ENCODE measurements around the gene NTN1. TPM values are rescaled to one million over a fixed set of nuclear protein-coding genes. Genes with fewer than 3 reads are reported as not detected.

NTN1 gene
- total RNA-seq, 2 experiments from 2014 or later: 0.28 TPM; not detected in 1

DNA sequence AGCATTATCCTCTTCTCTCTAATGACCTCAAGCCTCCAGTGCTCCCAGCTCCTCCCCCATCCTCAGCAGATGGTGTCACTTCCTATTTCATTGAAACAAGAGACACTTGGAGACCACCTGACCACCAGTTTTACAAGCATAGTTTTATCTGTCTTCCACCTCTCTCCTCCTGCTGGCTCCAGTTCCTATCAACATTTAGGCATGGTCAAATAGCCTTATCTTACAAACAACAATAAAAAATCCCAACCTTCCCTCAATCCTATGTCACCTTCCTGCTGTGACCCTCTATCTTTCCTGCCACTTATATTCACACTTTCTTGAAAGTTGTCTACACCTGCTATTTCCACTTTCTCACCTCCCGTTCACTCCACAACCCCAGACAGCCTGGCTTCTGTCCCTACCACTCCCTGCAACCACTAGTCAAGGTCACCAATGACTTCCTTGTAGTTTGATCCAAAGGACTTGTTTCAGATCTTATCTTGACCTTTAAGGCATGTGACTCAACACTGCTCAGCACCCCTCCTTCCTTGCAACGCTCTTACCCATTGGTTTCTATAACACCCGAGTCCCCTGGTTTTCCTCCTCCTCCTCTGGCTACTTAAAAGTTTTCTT, 4.3 kb upstream of the NTN1 start:
- no peak overlapping the region for H3K4me3 Mint-ChIP-seq
- no peak for DNase-seq
- H3K4me1 Mint-ChIP-seq: no peaks in the 10 kb centered on the region
- no peaks in the 10 kb centered on the region for H3K36me3 Mint-ChIP-seq
- H3K27ac Mint-ChIP-seq: no peak overlapping the region
- H3K9me3 Mint-ChIP-seq (ENCODE audit: low read depth): no peaks in the 10 kb centered on the region
- peaks cover 42% of the 10 kb centered on the region for H3K27me3 Mint-ChIP-seq
- CTCF ChIA-PET: no interaction called here
- no peak for ATAC-seq

DNA sequence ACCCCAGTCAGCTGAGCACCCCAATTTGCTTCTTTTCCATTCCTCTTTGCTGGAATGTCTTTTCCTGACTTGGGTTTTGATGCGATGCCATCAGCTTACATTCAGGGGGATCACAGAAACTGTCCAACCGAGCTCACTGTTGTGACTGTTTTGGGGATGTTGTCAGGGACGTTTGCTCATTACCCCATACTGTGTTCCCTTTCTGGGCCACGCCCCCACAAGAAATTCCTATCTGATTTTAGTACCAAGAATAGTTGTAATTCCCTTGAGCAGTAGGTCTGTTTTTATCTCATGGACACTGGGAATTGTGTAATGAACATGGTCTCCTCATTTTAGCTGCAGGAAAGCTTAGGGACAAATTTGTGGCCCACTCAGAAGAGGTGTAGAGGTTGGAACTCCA, 2.6 kb upstream of the NTN1 start:
- Mint-ChIP-seq H3K4me3 (no peak overlapping the region), H3K4me1 (peaks cover 4% of the 10 kb centered on the region), H3K36me3 (peaks cover 2% of the 10 kb centered on the region), H3K27me3 (peaks cover 44% of the 10 kb centered on the region), H3K27ac (no peak overlapping the region), H3K9me3 (ENCODE audit: low read depth) (no peaks in the 10 kb centered on the region)
- DNase-seq: no peak
- no peak for ATAC-seq
- CTCF ChIA-PET: interaction anchor here (1.3 kb wide), 1 partner anchor 20 kb away, joined by 4 read pairs; no protein-coding TSS in a partner anchor

DNA sequence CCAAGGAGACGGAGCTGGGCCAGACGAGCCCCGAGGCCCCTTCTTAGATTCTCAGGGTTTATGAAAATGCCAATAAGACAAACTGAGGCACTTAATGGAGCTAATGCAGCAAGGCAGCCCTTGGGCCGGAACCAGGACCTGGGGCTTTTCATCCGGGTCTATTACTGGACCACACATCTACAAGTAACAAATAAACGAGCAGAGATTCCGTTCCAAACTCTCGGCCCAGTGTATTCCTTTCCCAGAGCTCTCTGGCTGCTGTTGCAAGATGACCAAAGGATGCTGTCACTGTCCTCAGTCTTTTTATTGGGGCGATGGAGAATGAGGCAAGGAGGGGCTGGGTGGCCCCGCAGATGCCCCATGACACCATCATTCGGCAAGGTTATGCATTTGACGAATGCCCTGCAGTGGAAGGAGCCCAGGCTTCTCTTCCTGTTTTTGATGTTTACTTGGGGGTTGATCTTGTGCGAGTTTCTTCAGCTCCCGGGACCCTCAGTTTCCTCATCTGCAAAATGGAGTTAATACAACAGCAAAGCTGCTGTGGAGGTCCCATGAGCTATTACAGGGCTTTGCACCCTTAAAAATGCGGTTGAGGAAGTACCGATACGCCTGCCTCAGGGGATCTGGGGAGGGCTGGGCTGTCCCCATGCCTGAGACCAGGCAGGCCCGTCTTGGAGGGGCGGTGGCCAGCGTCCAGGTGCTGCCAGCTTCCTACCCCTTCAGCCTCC, 1.1 kb upstream of the NTN1 start:
- peak overlapping the region; percentile 23 for H3K4me3 Mint-ChIP-seq
- peaks cover 7% of the 10 kb centered on the region for H3K4me1 Mint-ChIP-seq
- H3K27ac Mint-ChIP-seq: no peak overlapping the region
- CTCF ChIA-PET: no interaction called here
- no peak for ATAC-seq
- H3K27me3 Mint-ChIP-seq: peaks cover 54% of the 10 kb centered on the region
- H3K9me3 Mint-ChIP-seq (ENCODE audit: low read depth): no peaks in the 10 kb centered on the region
- H3K36me3 Mint-ChIP-seq: peaks cover 2% of the 10 kb centered on the region
- DNase-seq: no peak

- H3K27ac Mint-ChIP-seq: no peak overlapping the region
- H3K27me3 Mint-ChIP-seq: peaks cover 56% of the 10 kb centered on the region
- peaks cover 2% of the 10 kb centered on the region for H3K36me3 Mint-ChIP-seq
- H3K9me3 Mint-ChIP-seq (ENCODE audit: low read depth): no peaks in the 10 kb centered on the region
- H3K4me3 Mint-ChIP-seq: no peak overlapping the region
- CTCF ChIA-PET: no interaction called here
- ATAC-seq (no peak), DNase-seq (no peak)
- H3K4me1 Mint-ChIP-seq: peaks cover 7% of the 10 kb centered on the region
Observed at GRCh38 chr17:9020824-9021157, 519 bp upstream of the NTN1 start.

- ATAC-seq: no peak
- H3K27me3 Mint-ChIP-seq: peaks cover 66% of the 10 kb centered on the region
- H3K27ac Mint-ChIP-seq: no peak overlapping the region
- H3K36me3 Mint-ChIP-seq: peaks cover 2% of the 10 kb centered on the region
- CTCF ChIA-PET: interaction anchor here (0.9 kb wide), 1 partner anchor 24 kb away, joined by 3 read pairs; no protein-coding TSS in a partner anchor
- peak overlapping the region; percentile 53 for H3K4me3 Mint-ChIP-seq
- peaks cover 7% of the 10 kb centered on the region for H3K4me1 Mint-ChIP-seq
- DNase-seq: no peak
- no peaks in the 10 kb centered on the region for H3K9me3 Mint-ChIP-seq (ENCODE audit: low read depth)
Observed at GRCh38 chr17:9021992-9022572, 772 bp downstream of the NTN1 start.

DNA sequence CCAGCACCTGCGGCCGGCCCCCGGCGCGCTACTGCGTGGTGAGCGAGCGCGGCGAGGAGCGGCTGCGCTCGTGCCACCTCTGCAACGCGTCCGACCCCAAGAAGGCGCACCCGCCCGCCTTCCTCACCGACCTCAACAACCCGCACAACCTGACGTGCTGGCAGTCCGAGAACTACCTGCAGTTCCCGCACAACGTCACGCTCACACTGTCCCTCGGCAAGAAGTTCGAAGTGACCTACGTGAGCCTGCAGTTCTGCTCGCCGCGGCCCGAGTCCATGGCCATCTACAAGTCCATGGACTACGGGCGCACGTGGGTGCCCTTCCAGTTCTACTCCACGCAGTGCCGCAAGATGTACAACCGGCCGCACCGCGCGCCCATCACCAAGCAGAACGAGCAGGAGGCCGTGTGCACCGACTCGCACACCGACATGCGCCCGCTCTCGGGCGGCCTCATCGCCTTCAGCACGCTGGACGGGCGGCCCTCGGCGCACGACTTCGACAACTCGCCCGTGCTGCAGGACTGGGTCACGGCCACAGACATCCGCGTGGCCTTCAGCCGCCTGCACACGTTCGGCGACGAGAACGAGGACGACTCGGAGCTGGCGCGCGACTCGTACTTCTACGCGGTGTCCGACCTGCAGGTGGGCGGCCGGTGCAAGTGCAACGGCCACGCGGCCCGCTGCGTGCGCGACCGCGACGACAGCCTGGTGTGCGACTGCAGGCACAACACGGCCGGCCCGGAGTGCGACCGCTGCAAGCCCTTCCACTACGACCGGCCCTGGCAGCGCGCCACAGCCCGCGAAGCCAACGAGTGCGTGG, 1.5 kb downstream of the NTN1 start:
- peak overlapping the region; percentile 68 for H3K4me3 Mint-ChIP-seq
- H3K36me3 Mint-ChIP-seq: peaks cover 2% of the 10 kb centered on the region
- peak overlapping the region; percentile 68 for H3K27ac Mint-ChIP-seq
- CTCF ChIA-PET: no interaction called here
- H3K27me3 Mint-ChIP-seq: peaks cover 69% of the 10 kb centered on the region
- DNase-seq: no peak
- no peak for ATAC-seq
- H3K4me1 Mint-ChIP-seq: peaks cover 7% of the 10 kb centered on the region
- no peaks in the 10 kb centered on the region for H3K9me3 Mint-ChIP-seq (ENCODE audit: low read depth)

- H3K27ac Mint-ChIP-seq: no peak overlapping the region
- H3K36me3 Mint-ChIP-seq: peaks cover 2% of the 10 kb centered on the region
- H3K4me3 Mint-ChIP-seq: no peak overlapping the region
- no peak for ATAC-seq
- H3K27me3 Mint-ChIP-seq: peaks cover 71% of the 10 kb centered on the region
- CTCF ChIA-PET: interaction anchor here (1.1 kb wide), 1 partner anchor 26 kb away, joined by 4 read pairs; no protein-coding TSS in a partner anchor
- DNase-seq: no peak
- H3K4me1 Mint-ChIP-seq: peaks cover 7% of the 10 kb centered on the region
- no peaks in the 10 kb centered on the region for H3K9me3 Mint-ChIP-seq (ENCODE audit: low read depth)
Observed at GRCh38 chr17:9023392-9024218, 2.3 kb downstream of the NTN1 start.

DNA sequence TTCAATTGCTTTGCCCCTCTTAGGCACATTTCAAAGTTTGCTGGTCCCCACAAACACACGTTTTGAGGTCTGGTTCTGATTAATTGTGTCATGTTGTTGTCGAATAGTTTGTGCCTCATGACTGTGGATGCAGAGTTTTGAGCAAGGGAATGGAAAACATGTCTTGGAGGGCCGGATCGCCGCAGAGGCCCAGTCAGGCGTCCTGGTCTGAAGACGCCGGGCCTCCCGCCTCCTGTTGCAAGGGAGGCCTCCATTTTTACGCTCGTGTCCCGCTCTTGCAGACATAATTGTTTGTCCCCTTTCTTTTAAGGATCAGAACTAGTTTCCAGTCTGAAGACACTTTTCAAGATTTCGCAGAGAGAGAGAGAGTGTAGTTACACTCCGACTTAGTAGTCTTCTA, 3.2 kb downstream of the NTN1 start:
- H3K9me3 Mint-ChIP-seq (ENCODE audit: low read depth): no peaks in the 10 kb centered on the region
- no peak for ATAC-seq
- H3K4me1 Mint-ChIP-seq: peaks cover 7% of the 10 kb centered on the region
- peaks cover 66% of the 10 kb centered on the region for H3K27me3 Mint-ChIP-seq
- no peak for DNase-seq
- H3K27ac Mint-ChIP-seq: no peak overlapping the region
- peaks cover 2% of the 10 kb centered on the region for H3K36me3 Mint-ChIP-seq
- H3K4me3 Mint-ChIP-seq: no peak overlapping the region
- CTCF ChIA-PET: interaction anchor here (1.1 kb wide), 1 partner anchor 27 kb away, joined by 4 read pairs; no protein-coding TSS in a partner anchor

DNA sequence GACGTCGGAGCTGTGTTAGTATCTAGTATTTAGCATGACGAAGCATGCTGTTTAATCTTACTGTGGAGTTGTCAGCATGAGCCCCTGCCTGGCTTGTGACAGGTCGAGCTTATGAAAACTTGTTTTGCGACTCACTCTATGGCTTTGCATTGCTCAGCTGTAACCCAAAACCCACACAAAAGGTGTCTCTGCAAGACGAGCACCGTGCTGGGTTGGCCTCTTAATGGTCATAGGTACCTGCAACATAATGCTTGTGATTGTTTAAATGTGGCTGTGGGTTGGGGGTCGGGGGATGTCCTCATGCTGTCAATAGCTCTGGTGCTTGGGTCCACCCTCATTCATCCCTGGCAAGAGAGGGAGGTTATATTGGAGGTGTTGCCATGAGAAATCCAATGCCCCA, 5.4 kb downstream of the NTN1 start:
- ATAC-seq (no peak), DNase-seq (no peak)
- Mint-ChIP-seq H3K9me3 (ENCODE audit: low read depth) (no peaks in the 10 kb centered on the region), H3K4me1 (peaks cover 7% of the 10 kb centered on the region), H3K27me3 (peaks cover 61% of the 10 kb centered on the region), H3K27ac (no peak overlapping the region), H3K36me3 (peaks cover 2% of the 10 kb centered on the region), H3K4me3 (no peak overlapping the region)
- CTCF ChIA-PET: interaction anchor here (1.1 kb wide), 1 partner anchor 29 kb away, joined by 8 read pairs; no protein-coding TSS in a partner anchor

DNA sequence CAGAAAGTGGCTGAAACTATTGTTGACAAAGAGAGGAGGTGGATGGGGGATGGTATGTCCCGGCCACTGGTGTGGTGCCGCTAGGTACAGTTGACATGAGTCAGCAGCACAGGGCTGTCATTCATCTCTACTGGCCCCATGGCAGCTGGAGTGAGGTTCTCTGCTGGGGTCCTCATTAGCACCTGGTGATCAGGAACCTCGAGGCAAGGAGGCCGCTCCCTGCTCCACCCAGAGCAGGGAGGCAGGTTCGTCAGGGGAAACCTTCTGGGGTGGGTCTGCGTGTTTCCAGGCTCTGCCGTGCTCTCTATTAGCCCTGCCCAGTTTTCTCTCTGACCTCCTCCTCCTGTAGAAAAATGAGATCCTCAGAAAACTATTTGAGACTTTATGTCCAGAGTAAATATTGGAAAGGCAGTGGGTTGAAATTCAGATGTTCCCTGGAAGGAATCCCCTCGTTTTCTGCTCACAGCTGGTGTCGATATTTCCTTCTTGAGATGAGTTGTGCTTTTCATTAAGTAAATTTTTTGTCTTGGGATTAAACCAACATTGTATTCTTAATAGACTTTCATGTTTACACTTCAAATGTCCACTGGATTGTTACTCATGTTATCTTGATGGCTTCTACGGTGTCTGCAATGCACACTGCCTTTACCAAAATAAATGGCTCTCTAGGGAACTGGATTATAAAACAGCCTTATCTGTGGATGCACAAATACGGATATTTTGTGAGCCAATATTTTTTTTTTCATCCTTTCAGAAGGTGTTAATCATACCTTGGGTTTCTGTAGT, 7.1 kb downstream of the NTN1 start:
- no peak overlapping the region for H3K4me3 Mint-ChIP-seq
- no peak overlapping the region for H3K27ac Mint-ChIP-seq
- ATAC-seq (no peak), DNase-seq (no peak)
- H3K4me1 Mint-ChIP-seq: peaks cover 3% of the 10 kb centered on the region
- no peaks in the 10 kb centered on the region for H3K9me3 Mint-ChIP-seq (ENCODE audit: low read depth)
- H3K27me3 Mint-ChIP-seq: peaks cover 52% of the 10 kb centered on the region
- CTCF ChIA-PET: no interaction called here
- no peaks in the 10 kb centered on the region for H3K36me3 Mint-ChIP-seq

DNA sequence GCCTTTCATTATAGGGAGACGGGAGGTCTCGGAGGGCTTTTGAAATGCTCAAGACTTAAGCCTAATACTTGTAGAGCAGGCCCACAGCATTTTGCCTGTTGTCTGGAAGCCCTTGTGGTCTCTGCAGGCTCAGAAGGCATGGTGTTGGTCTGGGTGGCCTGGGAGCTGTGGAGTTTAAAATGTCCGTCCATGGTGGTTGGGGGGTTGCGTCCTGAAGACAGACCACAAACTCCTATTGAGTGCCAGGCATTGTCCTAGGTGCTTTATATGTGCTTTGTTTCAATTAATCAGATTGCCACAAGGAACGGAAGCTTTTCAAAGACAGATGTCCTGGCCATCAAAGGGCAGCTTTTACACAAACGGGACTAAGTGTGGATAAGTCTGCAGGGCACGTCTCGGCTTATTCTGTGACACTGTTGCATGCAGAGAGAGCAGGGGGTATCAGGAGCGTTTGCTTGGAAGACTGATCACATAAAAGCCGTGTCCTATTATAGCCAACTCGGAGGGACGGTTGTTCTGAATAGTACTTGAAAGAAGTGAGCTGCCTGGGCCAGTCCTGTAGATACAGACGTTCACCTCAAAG, 7.8 kb downstream of the NTN1 start:
- peaks cover 2% of the 10 kb centered on the region for H3K4me1 Mint-ChIP-seq
- H3K9me3 Mint-ChIP-seq (ENCODE audit: low read depth): no peaks in the 10 kb centered on the region
- H3K27me3 Mint-ChIP-seq: peaks cover 45% of the 10 kb centered on the region
- H3K27ac Mint-ChIP-seq: no peak overlapping the region
- H3K36me3 Mint-ChIP-seq: no peaks in the 10 kb centered on the region
- H3K4me3 Mint-ChIP-seq: no peak overlapping the region
- no peak for ATAC-seq
- CTCF ChIA-PET: no interaction called here
- no peak for DNase-seq

- Mint-ChIP-seq H3K27ac (no peak overlapping the region), H3K4me1 (no peaks in the 10 kb centered on the region), H3K9me3 (ENCODE audit: low read depth) (no peaks in the 10 kb centered on the region), H3K27me3 (peaks cover 18% of the 10 kb centered on the region), H3K36me3 (no peaks in the 10 kb centered on the region), H3K4me3 (no peak overlapping the region)
- CTCF ChIA-PET: no interaction called here
- DNase-seq (no peak), ATAC-seq (no peak)
Observed at GRCh38 chr17:9032151-9032550, 10.8 kb downstream of the NTN1 start.
